IMR-90 (cell line): Measurements from ENCODE around the gene ARHGAP24.

Experiments
- BHLHE40 ChIP-seq: fragments of 150-350 bp; IDR thresholded peaks from 2 replicates; pipeline ENCODE4 v1.6.1; 2016; ENCODE audit warnings: mild to moderate bottlenecking, low read depth, low read length
- CHD1 ChIP-seq: IDR thresholded peaks from 2 replicates; pipeline ENCODE4 v1.6.1; 2012; ENCODE audit warnings: low read depth, low read length, improper control_type of control experiment
- POLR2A ChIP-seq: IDR thresholded peaks from 2 replicates; pipeline ENCODE4 v1.6.1; 2012; ENCODE audit warnings: mild to moderate bottlenecking, low read depth, low read length
- RCOR1 ChIP-seq: IDR thresholded peaks from 2 replicates; pipeline ENCODE4 v1.6.1; 2012; ENCODE audit warnings: mild to moderate bottlenecking, low read length, improper control_type of control experiment; ENCODE audit not compliant: insufficient replicate concordance
- RFX5 ChIP-seq: IDR thresholded peaks from 2 replicates; pipeline ENCODE4 v1.8.0; 2012; ENCODE audit warnings: low read depth, mild to moderate bottlenecking, low read length, moderate library complexity
- TF ChIP-seq, protein P1 (sequence below): conservative IDR thresholded peaks from 2 replicates; pipeline ENCODE4 v1.5.1; 2012; ENCODE audit warnings: mild to moderate bottlenecking, low read depth, low read length, improper control_type of control experiment

DNA sequence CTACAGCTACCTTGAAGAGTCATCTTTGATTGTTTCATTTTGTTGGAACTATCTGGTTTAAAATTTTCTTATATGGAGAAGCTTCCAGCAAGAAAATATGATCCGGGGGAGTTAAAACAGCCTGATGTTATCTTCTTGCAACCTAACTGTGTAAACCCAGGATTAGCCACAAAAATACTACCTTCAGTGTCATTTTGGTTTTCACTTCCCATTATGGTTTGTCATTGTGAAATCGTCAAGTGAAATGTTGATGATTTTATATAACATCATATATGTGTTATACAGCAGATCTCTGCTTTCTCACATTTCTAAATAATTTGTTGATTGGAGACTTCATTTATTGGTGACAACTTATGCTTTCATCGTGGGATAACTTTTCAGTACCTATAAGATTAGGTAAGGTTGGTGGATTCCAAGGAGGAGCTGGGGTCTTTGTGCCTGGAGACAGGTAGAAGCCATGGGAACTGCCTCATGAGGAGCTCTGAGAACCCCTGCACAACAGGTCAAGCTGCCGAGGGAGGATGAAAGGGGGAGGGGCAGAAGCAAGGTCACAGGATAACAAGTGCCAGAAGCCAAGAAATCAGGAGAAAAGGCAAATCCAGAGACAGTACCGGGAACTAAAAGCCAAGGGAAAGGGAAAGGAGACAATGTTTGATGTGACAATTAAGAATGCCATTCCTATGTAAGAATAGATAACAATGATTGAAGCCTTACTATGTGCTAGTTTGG, 7.2 kb downstream of the ARHGAP24 start:
- TF ChIP-seq, protein P1, sequence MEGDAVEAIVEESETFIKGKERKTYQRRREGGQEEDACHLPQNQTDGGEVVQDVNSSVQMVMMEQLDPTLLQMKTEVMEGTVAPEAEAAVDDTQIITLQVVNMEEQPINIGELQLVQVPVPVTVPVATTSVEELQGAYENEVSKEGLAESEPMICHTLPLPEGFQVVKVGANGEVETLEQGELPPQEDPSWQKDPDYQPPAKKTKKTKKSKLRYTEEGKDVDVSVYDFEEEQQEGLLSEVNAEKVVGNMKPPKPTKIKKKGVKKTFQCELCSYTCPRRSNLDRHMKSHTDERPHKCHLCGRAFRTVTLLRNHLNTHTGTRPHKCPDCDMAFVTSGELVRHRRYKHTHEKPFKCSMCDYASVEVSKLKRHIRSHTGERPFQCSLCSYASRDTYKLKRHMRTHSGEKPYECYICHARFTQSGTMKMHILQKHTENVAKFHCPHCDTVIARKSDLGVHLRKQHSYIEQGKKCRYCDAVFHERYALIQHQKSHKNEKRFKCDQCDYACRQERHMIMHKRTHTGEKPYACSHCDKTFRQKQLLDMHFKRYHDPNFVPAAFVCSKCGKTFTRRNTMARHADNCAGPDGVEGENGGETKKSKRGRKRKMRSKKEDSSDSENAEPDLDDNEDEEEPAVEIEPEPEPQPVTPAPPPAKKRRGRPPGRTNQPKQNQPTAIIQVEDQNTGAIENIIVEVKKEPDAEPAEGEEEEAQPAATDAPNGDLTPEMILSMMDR, result no peak
- no peak for TF ChIP-seq POLR2A
- TF ChIP-seq RFX5, result no peak
- no peak for TF ChIP-seq BHLHE40
- no peak for TF ChIP-seq RCOR1
- no peak for TF ChIP-seq CHD1
